ENCODE data around the gene CA9. TPM values are rescaled to one million over a fixed set of nuclear protein-coding genes. Genes with fewer than 3 reads are reported as not detected.

Gene CA9
- total RNA-seq, 1 experiment from 2014 or later, result 1.0 TPM

DNA sequence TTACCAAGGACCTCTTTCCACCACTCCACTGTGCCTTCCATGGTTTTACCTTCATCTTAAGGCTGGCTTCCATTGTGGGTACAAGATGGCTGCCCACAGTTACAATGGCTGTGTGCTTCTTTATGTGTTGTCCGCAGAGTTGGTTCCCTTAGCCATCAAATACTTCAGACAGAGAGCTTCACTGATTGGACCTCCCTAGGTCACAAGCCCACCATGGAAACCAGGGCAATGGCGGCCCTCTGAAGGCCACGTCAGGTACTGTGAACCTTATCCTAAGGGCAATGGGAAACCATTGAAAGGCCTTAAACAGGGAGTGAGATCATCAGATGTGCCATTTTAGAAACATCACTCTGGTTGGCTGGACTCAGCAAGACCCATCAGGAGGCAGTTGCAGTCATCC is 5.8 kb upstream of the CA9 start:
- peaks cover 5% of the 10 kb centered on the region for H3K36me3 Mint-ChIP-seq
- H3K9me3 Mint-ChIP-seq, result peaks cover 7% of the 10 kb centered on the region
- H3K4me1 Mint-ChIP-seq, result peaks cover 19% of the 10 kb centered on the region
- DNase-seq (ENCODE audit: low spot score) (no peak), ATAC-seq (no peak)
- no peak overlapping the region for H3K27ac Mint-ChIP-seq
- CTCF ChIA-PET, result no interaction called here
- H3K27me3 Mint-ChIP-seq (ENCODE audit: low read depth), result no peaks in the 10 kb centered on the region; the same call in 1 of the 2 replicates
- H3K4me3 Mint-ChIP-seq, result no peak overlapping the region
- POLR2A ChIA-PET, result no interaction called here
- no peak for TF ChIP-seq SMAD4 (CRISPR knock-in tag; IDR thresholded peaks at IDR 0.05)
- TF ChIP-seq ZNF138 (CRISPR knock-in tag; conservative IDR thresholded peaks at IDR 0.05), result no peak
- no peak for TF ChIP-seq ZNF416 (CRISPR knock-in tag; IDR thresholded peaks at IDR 0.05)
- TF ChIP-seq CTCF (IDR thresholded peaks at IDR 0.05), result no peak
- TF ChIP-seq PRDM15 (CRISPR knock-in tag; IDR thresholded peaks at IDR 0.05), result no peak
- TF ChIP-seq TEAD4 (CRISPR knock-in tag; IDR thresholded peaks at IDR 0.05), result no peak

DNA sequence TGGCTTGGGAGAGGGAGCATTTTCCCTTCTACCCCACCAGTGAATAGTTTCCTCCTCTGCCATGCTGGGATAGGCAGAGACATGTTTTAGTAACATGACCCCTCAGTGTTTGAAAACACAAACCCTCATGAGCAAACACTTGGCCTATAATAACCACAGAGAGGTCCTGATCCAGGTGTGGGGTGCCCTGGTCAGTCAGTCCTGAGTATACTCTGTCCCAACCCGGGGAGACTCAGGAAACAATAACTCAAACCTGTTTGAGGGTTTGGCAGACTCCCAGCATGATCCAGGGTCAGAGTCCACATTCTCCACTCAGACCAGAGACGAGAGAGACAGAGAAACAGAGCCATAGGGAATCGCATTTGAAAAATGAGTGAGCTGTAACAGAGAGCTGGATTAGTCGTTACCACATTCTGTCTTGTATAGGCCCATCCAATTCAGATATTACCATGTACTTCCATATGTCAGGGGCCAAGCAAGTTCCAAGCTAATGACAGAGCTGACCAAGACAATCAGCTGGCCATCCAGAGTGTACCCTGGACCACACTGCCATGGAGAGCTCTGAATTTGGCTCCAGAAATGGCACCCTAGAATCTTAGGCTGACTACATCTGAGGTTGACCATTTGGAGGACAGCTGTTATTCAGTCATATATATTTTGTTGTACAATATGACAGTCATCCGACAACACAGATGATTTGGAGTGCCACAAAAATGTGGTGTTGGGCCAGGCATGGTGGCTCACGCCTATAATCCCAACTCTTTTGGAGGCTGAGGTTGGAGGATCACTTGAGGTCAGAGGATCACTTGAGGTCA is 4.2 kb upstream of the CA9 start:
- DNase-seq (ENCODE audit: low spot score), result no peak
- Mint-ChIP-seq H3K27ac (no peak overlapping the region), H3K9me3 (peaks cover 7% of the 10 kb centered on the region), H3K27me3 (ENCODE audit: low read depth) (peaks cover 14% of the 10 kb centered on the region), H3K4me1 (peaks cover 6% of the 10 kb centered on the region), H3K4me3 (no peak overlapping the region), H3K36me3 (no peaks in the 10 kb centered on the region)
- no peak for ATAC-seq
- CTCF ChIA-PET, result interaction anchor here (0.5 to 3.0 kb wide), 3 partner anchors 12 to 27 kb away, joined by 3 to 9 read pairs (median 6); partner anchors contain the start of genes CCDC107 and RMRP
- POLR2A ChIA-PET, result no interaction called here
- no peak for TF ChIP-seq PRRX2 (CRISPR knock-in tag; IDR thresholded peaks at IDR 0.05)

DNA sequence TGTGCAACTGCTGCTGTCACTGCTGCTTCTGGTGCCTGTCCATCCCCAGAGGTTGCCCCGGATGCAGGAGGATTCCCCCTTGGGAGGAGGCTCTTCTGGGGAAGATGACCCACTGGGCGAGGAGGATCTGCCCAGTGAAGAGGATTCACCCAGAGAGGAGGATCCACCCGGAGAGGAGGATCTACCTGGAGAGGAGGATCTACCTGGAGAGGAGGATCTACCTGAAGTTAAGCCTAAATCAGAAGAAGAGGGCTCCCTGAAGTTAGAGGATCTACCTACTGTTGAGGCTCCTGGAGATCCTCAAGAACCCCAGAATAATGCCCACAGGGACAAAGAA is 265 bp downstream of the CA9 start:
- CTCF ChIA-PET, result interaction anchor here (4.5 kb wide), 1 partner anchor 9 kb away, joined by 41 read pairs; the partner anchor contains the start of gene ARHGEF39
- POLR2A ChIA-PET, result no interaction called here
- Mint-ChIP-seq H3K36me3 (no peaks in the 10 kb centered on the region), H3K27me3 (ENCODE audit: low read depth) (peaks cover 30% of the 10 kb centered on the region), H3K27ac (no peak overlapping the region), H3K4me1 (peaks cover 9% of the 10 kb centered on the region), H3K4me3 (peak overlapping the region; percentile 69), H3K9me3 (no peaks in the 10 kb centered on the region)
- DNase-seq (ENCODE audit: low spot score), result no peak
- no peak for ATAC-seq
- no peak for TF ChIP-seq KAT7 (CRISPR knock-in tag; IDR thresholded peaks at IDR 0.05; ENCODE audit: borderline replicate concordance)
- TF ChIP-seq NR3C1 (CRISPR knock-in tag; conservative IDR thresholded peaks at IDR 0.05; ENCODE audit: low read depth), result no peak
- TF ChIP-seq, protein P1, sequence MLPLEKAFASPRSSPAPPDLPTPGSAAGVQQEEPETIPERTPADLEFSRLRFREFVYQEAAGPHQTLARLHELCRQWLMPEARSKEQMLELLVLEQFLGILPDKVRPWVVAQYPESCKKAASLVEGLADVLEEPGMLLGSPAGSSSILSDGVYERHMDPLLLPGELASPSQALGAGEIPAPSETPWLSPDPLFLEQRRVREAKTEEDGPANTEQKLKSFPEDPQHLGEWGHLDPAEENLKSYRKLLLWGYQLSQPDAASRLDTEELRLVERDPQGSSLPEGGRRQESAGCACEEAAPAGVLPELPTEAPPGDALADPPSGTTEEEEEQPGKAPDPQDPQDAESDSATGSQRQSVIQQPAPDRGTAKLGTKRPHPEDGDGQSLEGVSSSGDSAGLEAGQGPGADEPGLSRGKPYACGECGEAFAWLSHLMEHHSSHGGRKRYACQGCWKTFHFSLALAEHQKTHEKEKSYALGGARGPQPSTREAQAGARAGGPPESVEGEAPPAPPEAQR (CRISPR knock-in tag; IDR thresholded peaks at IDR 0.05), result no peak
- no peak for TF ChIP-seq ATF3 (CRISPR knock-in tag; conservative IDR thresholded peaks at IDR 0.05)
- TF ChIP-seq SP1 (CRISPR knock-in tag; conservative IDR thresholded peaks at IDR 0.05), result no peak
- no peak for TF ChIP-seq CBFB (CRISPR knock-in tag; IDR thresholded peaks at IDR 0.05; ENCODE audit: low read depth)
- TF ChIP-seq, protein P2, sequence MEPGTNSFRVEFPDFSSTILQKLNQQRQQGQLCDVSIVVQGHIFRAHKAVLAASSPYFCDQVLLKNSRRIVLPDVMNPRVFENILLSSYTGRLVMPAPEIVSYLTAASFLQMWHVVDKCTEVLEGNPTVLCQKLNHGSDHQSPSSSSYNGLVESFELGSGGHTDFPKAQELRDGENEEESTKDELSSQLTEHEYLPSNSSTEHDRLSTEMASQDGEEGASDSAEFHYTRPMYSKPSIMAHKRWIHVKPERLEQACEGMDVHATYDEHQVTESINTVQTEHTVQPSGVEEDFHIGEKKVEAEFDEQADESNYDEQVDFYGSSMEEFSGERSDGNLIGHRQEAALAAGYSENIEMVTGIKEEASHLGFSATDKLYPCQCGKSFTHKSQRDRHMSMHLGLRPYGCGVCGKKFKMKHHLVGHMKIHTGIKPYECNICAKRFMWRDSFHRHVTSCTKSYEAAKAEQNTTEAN (CRISPR knock-in tag; IDR thresholded peaks at IDR 0.05), result no peak
- no peak for TF ChIP-seq ZNF263 (CRISPR knock-in tag; IDR thresholded peaks at IDR 0.05; ENCODE audit: low read depth)
- no peak for TF ChIP-seq PREB (CRISPR knock-in tag; IDR thresholded peaks at IDR 0.05; ENCODE audit: borderline replicate concordance)
- no peak for TF ChIP-seq GTF2I (CRISPR knock-in tag; conservative IDR thresholded peaks at IDR 0.05)
- TF ChIP-seq, protein P3, sequence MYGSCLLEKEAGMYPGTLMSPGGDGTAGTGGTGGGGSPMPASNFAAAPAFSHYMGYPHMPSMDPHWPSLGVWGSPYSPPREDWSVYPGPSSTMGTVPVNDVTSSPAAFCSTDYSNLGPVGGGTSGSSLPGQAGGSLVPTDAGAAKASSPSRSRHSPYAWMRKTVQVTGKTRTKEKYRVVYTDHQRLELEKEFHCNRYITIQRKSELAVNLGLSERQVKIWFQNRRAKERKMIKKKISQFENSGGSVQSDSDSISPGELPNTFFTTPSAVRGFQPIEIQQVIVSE (CRISPR knock-in tag; IDR thresholded peaks at IDR 0.05; ENCODE audit: borderline replicate concordance), result no peak

Data from WTC11 (cell line).